Renal cortical epithelial cell (primary cell): ENCODE data around the gene MAD1L1. TPM values are rescaled to one million over a fixed set of nuclear protein-coding genes. Genes with fewer than 3 reads are reported as not detected.

Source experiments
- DNase-seq: peaks from one replicate; pipeline ENCODE4 v3.0.0-alpha.2; 2011; ENCODE audit warnings: low read depth
- total RNA-seq: library from RNA; depleted of rRNA; stranded (reverse); fragments of >200 nt; gene quantifications from 2 replicates; pipeline ENCODE4 v1.2.3, GENCODE V29; 2014

MAD1L1 gene
- total RNA-seq, 1 donor from 2014 or later: 33.5 TPM

- DNase-seq: no peak
Observed at GRCh38 chr7:1956611-1957470, 275.9 kb downstream of the MAD1L1 start.

- DNase-seq: no peak
Observed at GRCh38 chr7:1956141-1956540, 276.6 kb downstream of the MAD1L1 start.

GRCh38 chr7:1954366-1955004 lies 278.3 kb downstream of the MAD1L1 start:
- no peak for DNase-seq

GRCh38 chr7:1953199-1954190 lies 279.2 kb downstream of the MAD1L1 start:
- no peak for DNase-seq

GRCh38 chr7:1952781-1953180 lies 280.0 kb downstream of the MAD1L1 start:
- no peak for DNase-seq

GRCh38 chr7:1952169-1952760 lies 280.5 kb downstream of the MAD1L1 start:
- no peak for DNase-seq

GRCh38 chr7:1951600-1951999 lies 281.1 kb downstream of the MAD1L1 start:
- no peak for DNase-seq

- no peak for DNase-seq
Observed at GRCh38 chr7:1951159-1951536, 281.6 kb downstream of the MAD1L1 start.

GRCh38 chr7:1950452-1951158 lies 282.1 kb downstream of the MAD1L1 start:
- DNase-seq: no peak

GRCh38 chr7:1950066-1950451 lies 282.7 kb downstream of the MAD1L1 start:
- no peak for DNase-seq

- DNase-seq: no peak
Observed at GRCh38 chr7:1949681-1950055, 283.1 kb downstream of the MAD1L1 start.

GRCh38 chr7:1948887-1949680 lies 283.7 kb downstream of the MAD1L1 start:
- DNase-seq: no peak

- no peak for DNase-seq
Observed at GRCh38 chr7:1948301-1948796, 284.4 kb downstream of the MAD1L1 start.

- DNase-seq: no peak
Observed at GRCh38 chr7:1947586-1948217, 285.0 kb downstream of the MAD1L1 start.

- no peak for DNase-seq
Observed at GRCh38 chr7:1946773-1947450, 285.8 kb downstream of the MAD1L1 start.

GRCh38 chr7:1946025-1946772 lies 286.5 kb downstream of the MAD1L1 start:
- DNase-seq: no peak

- DNase-seq: no peak
Observed at GRCh38 chr7:1945558-1945957, 287.2 kb downstream of the MAD1L1 start.

GRCh38 chr7:1944619-1945210 lies 288.0 kb downstream of the MAD1L1 start:
- no peak for DNase-seq
